ENCODE data around the gene MARK4.
A peak's percentile ranks its signal among the peaks of the same experiment; 100 is the strongest.

Gene MARK4

GRCh38 chr19:45340232-45340898 lies 89.3 kb downstream of the MARK4 start, which contains the start of gene KLC3:
Gene KLC3 (plus strand): TSS chr19:45340750. CDS start chr19:45345542, 4,792 bp downstream.
- peak; percentile 10 for DNase-seq (ENCODE audit: low spot score)

- no peak for DNase-seq (ENCODE audit: low spot score)
Measured at GRCh38 chr19:45340899-45341453, 89.9 kb downstream of the MARK4 start.

GRCh38 chr19:45342911-45343310 lies 91.8 kb downstream of the MARK4 start:
- DNase-seq (ENCODE audit: low spot score), result no peak

GRCh38 chr19:45344621-45345505 lies 93.8 kb downstream of the MARK4 start:
- DNase-seq (ENCODE audit: low spot score), result no peak

GRCh38 chr19:45345506-45345860 lies 94.4 kb downstream of the MARK4 start:
- DNase-seq (ENCODE audit: low spot score), result no peak

- DNase-seq (ENCODE audit: low spot score), result no peak
Measured at GRCh38 chr19:45346449-45346848, 95.4 kb downstream of the MARK4 start.

- DNase-seq (ENCODE audit: low spot score), result no peak
Measured at GRCh38 chr19:45347570-45348366, 96.7 kb downstream of the MARK4 start.

GRCh38 chr19:45348367-45349125 lies 97.5 kb downstream of the MARK4 start:
- DNase-seq (ENCODE audit: low spot score), result no peak

GRCh38 chr19:45349126-45349415 lies 98.0 kb downstream of the MARK4 start:
- no peak for DNase-seq (ENCODE audit: low spot score)

- DNase-seq (ENCODE audit: low spot score), result no peak
Measured at GRCh38 chr19:45349430-45349941, 98.4 kb downstream of the MARK4 start.

- no peak for DNase-seq (ENCODE audit: low spot score)
Measured at GRCh38 chr19:45350477-45351058, 99.5 kb downstream of the MARK4 start.

GRCh38 chr19:45351401-45351952 lies 100.4 kb downstream of the MARK4 start:
- no peak for DNase-seq (ENCODE audit: low spot score)

- no peak for DNase-seq (ENCODE audit: low spot score)
Measured at GRCh38 chr19:45352062-45352461, 101.0 kb downstream of the MARK4 start.

GRCh38 chr19:45352471-45352870 lies 101.4 kb downstream of the MARK4 start:
- DNase-seq (ENCODE audit: low spot score), result no peak

GRCh38 chr19:45352914-45353796 lies 102.1 kb downstream of the MARK4 start:
- no peak for DNase-seq (ENCODE audit: low spot score)

- DNase-seq (ENCODE audit: low spot score), result no peak
Measured at GRCh38 chr19:45354241-45354842, 103.3 kb downstream of the MARK4 start.
